A673 (cell line): ENCODE measurements around the gene TINAGL1. TPM values are rescaled to one million over a fixed set of nuclear protein-coding genes. Genes with fewer than 3 reads are reported as not detected.

Source experiments
- BruUV-seq: library from RNA; stranded (reverse); fragments of 400-500 nt; replicated peaks from 2 replicates; lab custom pipeline; 2021; lab: Mats Ljungman, UMichigan
- CTCF ChIA-PET: fragments of 300-600 bp; sonication (Branson Sonifier 250); formaldehyde crosslinking; loops from one replicate; lab custom pipeline; 2022; ENCODE audit warnings: antibody characterized with exemption; lab: Charles Lee
- POLR2A ChIA-PET: fragments of 300-600 bp; sonication (Branson Sonifier 250); formaldehyde crosslinking; loops from one replicate; lab custom pipeline; 2022; ENCODE audit warnings: antibody characterized with exemption; ENCODE audit not compliant: low non-redundant PET; lab: Charles Lee
- DNase-seq: peaks from one replicate; pipeline ENCODE4 v3.0.0-alpha.2; 2015; ENCODE audit warnings: low spot score
- H3K27ac ChIP-seq: fragments of 200-600 bp; sonication (generic); 2 replicates; pipeline ENCODE4 v1.5.1; 2016; ENCODE audit warnings: mixed run types, low read depth, mild to moderate bottlenecking, mixed read lengths, antibody characterized with exemption, low read length; ENCODE audit not compliant: poor library complexity, severe bottlenecking
- H3K27me3 ChIP-seq: fragments of 200-600 bp; sonication (generic); replicated peaks from 2 replicates; pipeline ENCODE4 v1.6.1; 2017; ENCODE audit warnings: mixed run types, low read depth, mild to moderate bottlenecking, mixed read lengths, antibody characterized with exemption, low read length; ENCODE audit not compliant: insufficient read depth, poor library complexity
- H3K36me3 ChIP-seq: fragments of 200-600 bp; sonication (generic); 2 replicates; pipeline ENCODE4 v1.6.1; 2016; ENCODE audit warnings: mixed run types, mild to moderate bottlenecking, mixed read lengths, antibody characterized with exemption, low read length; ENCODE audit not compliant: insufficient read depth, poor library complexity, severe bottlenecking
- H3K4me1 ChIP-seq: fragments of 200-600 bp; sonication (generic); 2 replicates; pipeline ENCODE4 v1.6.1; 2017; ENCODE audit warnings: mixed run types, mild to moderate bottlenecking, mixed read lengths, antibody characterized with exemption, low read length; ENCODE audit not compliant: insufficient read depth, poor library complexity, severe bottlenecking
- H3K4me3 ChIP-seq: fragments of 200-600 bp; sonication (generic); 2 replicates; pipeline ENCODE4 v1.5.1; 2016; ENCODE audit warnings: low read depth, mixed run types, mild to moderate bottlenecking, mixed read lengths, low read length; ENCODE audit not compliant: poor library complexity, severe bottlenecking
- H3K9me3 ChIP-seq: fragments of 200-600 bp; sonication (generic); 2 replicates; pipeline ENCODE4 v1.6.1; 2016; ENCODE audit warnings: mixed run types, low read depth, mild to moderate bottlenecking, mixed read lengths, antibody characterized with exemption, low read length; ENCODE audit not compliant: poor library complexity, severe bottlenecking
- CTCF ChIP-seq: fragments of 300-800, 200-600 bp; sonication (generic); conservative IDR thresholded peaks from 2 replicates; pipeline ENCODE4 v1.5.1; 2017; ENCODE audit warnings: low read depth, mild to moderate bottlenecking, antibody characterized with exemption, low read length, moderate library complexity, mixed read lengths
- EZH2 ChIP-seq: fragments of 200-600 bp; sonication (generic); IDR thresholded peaks from 2 replicates; pipeline ENCODE4 v1.6.1; 2017; ENCODE audit warnings: borderline replicate concordance, low read depth, mild to moderate bottlenecking, mixed read lengths, antibody characterized with exemption, low read length; ENCODE audit not compliant: poor library complexity, severe bottlenecking
- intact Hi-C: fragments of 100-400 bp; cut with micrococcal nuclease; formaldehyde crosslinking; loops from one replicate; pipeline ENCODE4 v1.10.0; 2022; ENCODE audit not compliant: unreplicated experiment
- total RNA-seq: library from RNA; stranded (reverse); gene quantifications from 2 replicates; pipeline ENCODE4 v1.2.3, GENCODE V29; 2021

Gene TINAGL1
- total RNA-seq, 1 experiment from 2014 or later = not detected

- no TSS peak for BruUV-seq
- ChIA-PET CTCF (interaction anchor here (0.6 to 1.2 kb wide), 3 partner anchors 11 to 828 kb away, joined by 3 to 6 read pairs (median 4); no protein-coding TSS in a partner anchor), POLR2A (no interaction called here)
- no peaks in the 10 kb centered on the region for H3K9me3 ChIP-seq
- no peaks in the 10 kb centered on the region for H3K4me1 ChIP-seq
- intact Hi-C loops = no loop called here
- H3K27me3 ChIP-seq = peaks cover 9% of the 10 kb centered on the region
- peak overlapping the region; percentile 63 for H3K4me3 ChIP-seq
- H3K27ac ChIP-seq = no peak overlapping the region
- DNase-seq = peak; percentile 70
- no peaks in the 10 kb centered on the region for H3K36me3 ChIP-seq
- no peak for TF ChIP-seq EZH2
- TF ChIP-seq CTCF = peak; percentile 92
Observed at GRCh38 chr1:31617916-31618746, 41.8 kb downstream of the TINAGL1 start.

GRCh38 chr1:31618916-31619846 is 42.9 kb downstream of the TINAGL1 start:
- DNase-seq = no peak
- POLR2A ChIA-PET = no interaction called here
- peaks cover 9% of the 10 kb centered on the region for H3K27me3 ChIP-seq
- H3K36me3 ChIP-seq = no peaks in the 10 kb centered on the region
- H3K9me3 ChIP-seq = no peaks in the 10 kb centered on the region
- no peak overlapping the region for H3K27ac ChIP-seq
- no peak for TF ChIP-seq EZH2
- no peak for TF ChIP-seq CTCF
- no peak overlapping the region for H3K4me3 ChIP-seq
- H3K4me1 ChIP-seq = no peaks in the 10 kb centered on the region
- CTCF ChIA-PET = interaction anchor here (0.6 to 1.2 kb wide), 2 partner anchors 10 to 827 kb away, joined by 3 to 6 read pairs; no protein-coding TSS in a partner anchor
- intact Hi-C loops = no loop called here
- BruUV-seq = no TSS peak

- no peak overlapping the region for H3K27ac ChIP-seq
- H3K4me3 ChIP-seq = no peak overlapping the region
- intact Hi-C loops = no loop called here
- ChIA-PET CTCF (no interaction called here), POLR2A (no interaction called here)
- no peaks in the 10 kb centered on the region for H3K4me1 ChIP-seq
- no TSS peak for BruUV-seq
- peaks cover 9% of the 10 kb centered on the region for H3K27me3 ChIP-seq
- no peaks in the 10 kb centered on the region for H3K36me3 ChIP-seq
- no peaks in the 10 kb centered on the region for H3K9me3 ChIP-seq
- TF ChIP-seq CTCF = no peak
- TF ChIP-seq EZH2 = no peak
- no peak for DNase-seq
Observed at GRCh38 chr1:31620631-31621497, 44.5 kb downstream of the TINAGL1 start.
